BJ (cell line): ENCODE data around the gene HOXA9. TPM values are rescaled to one million over a fixed set of nuclear protein-coding genes. Genes with fewer than 3 reads are reported as not detected.

Experiments used
- CTCF ChIA-PET: fragments of 350-600 bp; formaldehyde crosslinking; extraction: SDS; loops from one replicate; lab custom pipeline; 2021; ENCODE audit warnings: antibody characterized with exemption, inconsistent platforms; lab: Yijun Ruan, JAX
- POLR2A ChIA-PET: fragments of 300-600 bp; sonication (Branson Sonifier 250); formaldehyde crosslinking; extraction: SDS; loops from one replicate; lab custom pipeline; 2021; ENCODE audit warnings: antibody characterized with exemption; lab: Charles Lee
- DNase-seq: peaks from one replicate; pipeline ENCODE4 v3.0.0-alpha.2; 2011; ENCODE audit warnings: low read depth
- H3K27me3 ChIP-seq: 2 replicates; pipeline ENCODE4 v1.6.0; 2011; ENCODE audit warnings: low read length; ENCODE audit not compliant: control insufficient read depth, insufficient read depth
- H3K36me3 ChIP-seq: 2 replicates; pipeline ENCODE4 v1.5.1; 2011; ENCODE audit warnings: low read length; ENCODE audit not compliant: control insufficient read depth, insufficient read depth
- H3K4me3 ChIP-seq: 2 replicates; pipeline ENCODE4 v1.5.1; 2011; ENCODE audit warnings: low read depth, mild to moderate bottlenecking, control low read depth, low read length
- CTCF ChIP-seq: IDR thresholded peaks from 2 replicates; pipeline ENCODE4 v1.5.1; 2011; ENCODE audit warnings: low read depth, mild to moderate bottlenecking, control low read depth, inconsistent platforms, low read length, moderate library complexity; ENCODE audit not compliant: insufficient read depth
- polyA plus RNA-seq: library from polyadenylated mRNA; depleted of rRNA; stranded (reverse); fragments of >200 nt; gene quantifications from 2 replicates; pipeline ENCODE4 v1.2.3, GENCODE V29; 2011

The HOXA9 gene
- polyA plus RNA-seq, 1 experiment = 15.0 TPM

GRCh38 chr7:27162561-27163287 is 2.6 kb downstream of the HOXA9 start:
- TF ChIP-seq CTCF = no peak
- Histone ChIP-seq H3K4me3 (peak overlapping the region; percentile 72), H3K36me3 (peaks cover 14% of the 10 kb centered on the region), H3K27me3 (no peaks in the 10 kb centered on the region)
- no peak for DNase-seq
- ChIA-PET CTCF (interaction anchor here (0.5 to 4.0 kb wide), 16 partner anchors 9 to 1311 kb away, joined by 3 to 74 read pairs (median 6); partner anchors contain the start of genes HOXA10, HOXA13 and HOXA3), POLR2A (no interaction called here)

GRCh38 chr7:27161721-27162560 is 3.4 kb downstream of the HOXA9 start:
- TF ChIP-seq CTCF = no peak
- ChIA-PET CTCF (interaction anchor here (0.5 to 4.0 kb wide), 21 partner anchors 9 to 1310 kb away, joined by 3 to 74 read pairs (median 6); partner anchors contain the start of genes HOXA10, HOXA13, HOXA3 and HOXA5), POLR2A (no interaction called here)
- no peak for DNase-seq
- H3K4me3 ChIP-seq = peak overlapping the region; percentile 72
- H3K27me3 ChIP-seq = no peaks in the 10 kb centered on the region
- H3K36me3 ChIP-seq = peaks cover 14% of the 10 kb centered on the region

GRCh38 chr7:27161214-27161720 is 4.1 kb downstream of the HOXA9 start:
- ChIA-PET POLR2A (interaction anchor here (0.6 kb wide), 2 partner anchors 31 to 34 kb away, joined by 3 to 12 read pairs; no protein-coding TSS in a partner anchor), CTCF (interaction anchor here (0.6 to 4.0 kb wide), 32 partner anchors 10 to 1268 kb away, joined by 3 to 74 read pairs (median 4); partner anchors contain the start of genes HOXA10, HOXA3 and HOXA5)
- Histone ChIP-seq H3K27me3 (no peaks in the 10 kb centered on the region), H3K36me3 (peaks cover 14% of the 10 kb centered on the region), H3K4me3 (peak overlapping the region; percentile 72)
- DNase-seq = no peak
- no peak for TF ChIP-seq CTCF

GRCh38 chr7:27160546-27161213 is 4.7 kb downstream of the HOXA9 start:
- Histone ChIP-seq H3K4me3 (peak overlapping the region; percentile 72), H3K27me3 (no peaks in the 10 kb centered on the region), H3K36me3 (peaks cover 14% of the 10 kb centered on the region)
- TF ChIP-seq CTCF = peak; percentile 98
- ChIA-PET CTCF (interaction anchor here (0.6 to 4.0 kb wide), 32 partner anchors 10 to 1268 kb away, joined by 3 to 74 read pairs (median 4); partner anchors contain the start of genes HOXA10, HOXA3 and HOXA5), POLR2A (interaction anchor here (0.6 kb wide), 2 partner anchors 32 to 35 kb away, joined by 3 to 12 read pairs; no protein-coding TSS in a partner anchor)
- no peak for DNase-seq
